BJ (cell line): ENCODE data around the gene EXD2. TPM values are rescaled to one million over a fixed set of nuclear protein-coding genes. Genes with fewer than 3 reads are reported as not detected.
"Not testable (repeated sequence)": the region's sequence is repeated elsewhere in the genome, so short reads cannot be mapped to it uniquely, and the experiment has no call there.

Experiments used
- CTCF ChIA-PET: fragments of 350-600 bp; formaldehyde crosslinking; extraction: SDS; loops from one replicate; lab custom pipeline; 2021; ENCODE audit warnings: antibody characterized with exemption, inconsistent platforms; lab: Yijun Ruan, JAX
- POLR2A ChIA-PET: fragments of 300-600 bp; sonication (Branson Sonifier 250); formaldehyde crosslinking; extraction: SDS; loops from one replicate; lab custom pipeline; 2021; ENCODE audit warnings: antibody characterized with exemption; lab: Charles Lee
- DNase-seq: peaks from one replicate; pipeline ENCODE4 v3.0.0-alpha.2; 2011; ENCODE audit warnings: low read depth
- H3K27me3 ChIP-seq: 2 replicates; pipeline ENCODE4 v1.6.0; 2011; ENCODE audit warnings: low read length; ENCODE audit not compliant: control insufficient read depth, insufficient read depth
- H3K36me3 ChIP-seq: 2 replicates; pipeline ENCODE4 v1.5.1; 2011; ENCODE audit warnings: low read length; ENCODE audit not compliant: control insufficient read depth, insufficient read depth
- H3K4me3 ChIP-seq: 2 replicates; pipeline ENCODE4 v1.5.1; 2011; ENCODE audit warnings: low read depth, mild to moderate bottlenecking, control low read depth, low read length
- CTCF ChIP-seq: IDR thresholded peaks from 2 replicates; pipeline ENCODE4 v1.5.1; 2011; ENCODE audit warnings: low read depth, mild to moderate bottlenecking, control low read depth, inconsistent platforms, low read length, moderate library complexity; ENCODE audit not compliant: insufficient read depth
- polyA plus RNA-seq: library from polyadenylated mRNA; depleted of rRNA; stranded (reverse); fragments of >200 nt; gene quantifications from 2 replicates; pipeline ENCODE4 v1.2.3, GENCODE V29; 2011

EXD2 gene
- polyA plus RNA-seq, 1 experiment: 17.7 TPM

DNA sequence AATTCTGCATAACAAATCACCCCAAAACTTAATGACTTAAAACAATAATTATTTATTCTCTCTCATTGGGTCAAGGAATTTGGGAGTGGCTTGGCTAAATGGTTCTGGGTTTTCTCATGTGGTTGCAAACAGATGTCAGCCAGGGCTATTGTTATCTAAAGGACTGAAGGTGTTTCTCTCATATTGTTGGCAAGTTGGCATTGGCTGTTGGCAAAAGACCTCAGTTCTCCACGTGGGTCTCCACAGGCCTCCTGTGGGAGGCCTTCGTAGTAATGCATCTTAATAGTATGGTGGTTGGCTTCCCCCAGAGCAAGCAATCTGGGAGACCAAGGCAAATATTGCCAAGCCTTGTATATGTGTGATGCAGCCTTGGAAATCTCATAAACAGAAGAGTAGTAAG, 83.0 kb downstream of the EXD2 start:
- ChIA-PET POLR2A (no interaction called here), CTCF (interaction anchor here (0.6 to 0.9 kb wide), 2 partner anchors 14 to 26 kb away, joined by 4 to 5 read pairs; no protein-coding TSS in a partner anchor)
- DNase-seq: no peak
- H3K27me3 ChIP-seq: no peaks in the 10 kb centered on the region
- no peak for TF ChIP-seq CTCF
- H3K4me3 ChIP-seq: no peak overlapping the region
- no peaks in the 10 kb centered on the region for H3K36me3 ChIP-seq

GRCh38 chr14:69275331-69275730, 84.0 kb downstream of the EXD2 start:
- H3K27me3 ChIP-seq: no peaks in the 10 kb centered on the region
- ChIA-PET POLR2A (no interaction called here), CTCF (interaction anchor here (0.9 to 1.6 kb wide), 3 partner anchors 12 to 27 kb away, joined by 3 to 6 read pairs (median 5); no protein-coding TSS in a partner anchor)
- DNase-seq: no peak
- no peaks in the 10 kb centered on the region for H3K36me3 ChIP-seq
- no peak overlapping the region for H3K4me3 ChIP-seq
- no peak for TF ChIP-seq CTCF

GRCh38 chr14:69277356-69277755, 86.1 kb downstream of the EXD2 start:
- DNase-seq, H3K4me3 ChIP-seq, H3K36me3 ChIP-seq, H3K27me3 ChIP-seq, POLR2A ChIA-PET: not testable (repeated sequence)
- CTCF ChIA-PET: interaction anchor here (0.6 kb wide), 1 partner anchor 9 kb away, joined by 3 read pairs; no protein-coding TSS in a partner anchor

DNA sequence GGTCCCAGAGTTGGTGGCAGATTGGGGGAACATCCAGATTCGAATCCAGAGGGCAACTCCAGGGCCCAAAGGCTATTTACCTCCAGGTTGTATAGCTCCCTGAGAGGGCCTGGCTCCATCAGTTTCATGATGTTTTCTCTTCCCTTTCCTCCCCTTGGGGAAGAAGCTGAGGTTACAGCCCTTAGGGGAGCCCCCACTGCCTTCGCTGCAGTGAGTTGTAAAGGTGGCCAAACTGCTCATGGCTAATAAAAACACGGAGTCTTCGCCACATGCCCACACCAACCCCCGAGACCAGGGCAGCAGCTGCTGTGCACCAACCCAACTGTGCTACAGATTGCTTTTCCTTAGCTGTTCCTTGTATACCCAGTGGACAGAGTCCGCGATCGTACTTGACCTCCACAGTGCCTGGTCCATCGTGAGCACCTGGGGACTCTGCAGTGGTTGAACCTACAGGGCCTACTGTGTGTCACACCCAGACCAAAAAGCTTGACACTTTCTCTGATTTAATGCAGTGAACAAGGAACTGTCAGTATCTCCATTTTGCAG, 89.5 kb downstream of the EXD2 start:
- H3K4me3 ChIP-seq: no peak overlapping the region
- no peak for DNase-seq
- ChIA-PET POLR2A (no interaction called here), CTCF (interaction anchor here (1.5 kb wide), 2 partner anchors 33 to 62 kb away, joined by 3 read pairs; no protein-coding TSS in a partner anchor)
- TF ChIP-seq CTCF: no peak
- peaks cover 3% of the 10 kb centered on the region; the same call in 1 of the 2 replicates for H3K27me3 ChIP-seq
- no peaks in the 10 kb centered on the region for H3K36me3 ChIP-seq

DNA sequence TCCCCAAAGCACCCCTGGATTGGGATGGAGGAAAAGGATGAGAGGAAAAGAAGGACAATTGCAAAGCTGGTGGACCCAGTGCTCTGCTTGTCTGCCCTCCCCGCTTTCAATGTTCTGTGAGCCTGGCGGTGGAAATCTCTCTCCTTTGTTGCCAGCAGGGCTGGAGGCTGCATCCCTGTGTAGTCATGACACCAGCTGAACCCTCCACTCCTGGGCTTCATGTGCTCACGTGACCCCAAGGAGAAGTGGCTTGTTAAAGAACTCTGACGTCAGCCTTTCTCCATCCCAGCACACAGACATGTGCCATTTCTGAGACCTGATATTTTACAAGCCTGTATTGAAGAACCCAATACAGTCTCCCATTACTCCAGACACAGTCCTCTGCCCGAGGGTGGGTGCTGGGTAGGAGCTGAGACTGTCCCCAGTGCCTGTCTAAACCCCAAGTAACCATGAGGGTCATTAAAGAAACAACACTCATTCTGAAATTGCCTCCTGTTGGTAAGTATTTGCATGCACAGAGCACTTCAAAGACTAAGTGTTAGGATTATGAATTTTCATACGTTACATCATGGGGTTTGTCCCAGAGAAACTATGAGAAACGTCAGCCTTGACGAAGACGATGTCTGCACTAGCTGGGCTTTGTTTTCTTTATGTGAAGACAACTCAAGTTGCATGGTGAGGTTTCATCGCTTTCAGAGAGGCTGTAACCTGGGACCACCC, 90.3 kb downstream of the EXD2 start:
- CTCF ChIA-PET: interaction anchor here (1.5 to 1.6 kb wide), 3 partner anchors 10 to 61 kb away, joined by 3 to 5 read pairs (median 3); no protein-coding TSS in a partner anchor
- DNase-seq: no peak
- Histone ChIP-seq H3K4me3 (no peak overlapping the region), H3K36me3 (no peaks in the 10 kb centered on the region), H3K27me3 (peaks cover 3% of the 10 kb centered on the region; the same call in 1 of the 2 replicates)
- no peak for TF ChIP-seq CTCF
- POLR2A ChIA-PET: no interaction called here
